Neutrophil (primary cell): ENCODE measurements around the gene HOXD3.

Experiments
- H3K27ac ChIP-seq: fragments of 200-600 bp; sonication (generic); 2 replicates; pipeline ENCODE4 v1.5.1; 2016; ENCODE audit warnings: mild to moderate bottlenecking, moderate library complexity
- H3K27me3 ChIP-seq: fragments of 200-600 bp; sonication (generic); 2 replicates; pipeline ENCODE4 v1.6.0; 2016; ENCODE audit warnings: mild to moderate bottlenecking
- H3K36me3 ChIP-seq: fragments of 200-600 bp; sonication (generic); 2 replicates; pipeline ENCODE4 v1.5.1; 2017
- H3K4me1 ChIP-seq, 2 experiments: fragments of 200-600 bp in 1 of 2; sonication (generic) in 1 of 2; 1 replicate in 1 of 2; 2 replicates in 1 of 2; pipeline versions ENCODE4 v1.5.1 to v1.6.1; 2013 to 2016; ENCODE audit warnings: low read depth in 1 of 2, low read length in 1 of 2, mild to moderate bottlenecking in 1 of 2, moderate library complexity in 1 of 2; ENCODE audit not compliant: control insufficient read depth in 1 of 2, insufficient read depth in 1 of 2
- H3K4me3 ChIP-seq, 2 experiments: fragments of 200-600 bp in 1 of 2; sonication (generic) in 1 of 2; 1 replicate in 1 of 2; 2 replicates in 1 of 2; pipeline ENCODE4 v1.5.1; 2013 to 2016; ENCODE audit warnings: low read depth in 1 of 2, low read length in 1 of 2, mild to moderate bottlenecking in 1 of 2, moderate library complexity in 1 of 2
- H3K9me3 ChIP-seq: fragments of 200-600 bp; sonication (generic); 2 replicates; pipeline ENCODE4 v1.5.1; 2016
- CTCF ChIP-seq: fragments of 200-600 bp; sonication (generic); IDR thresholded peaks from 2 replicates; pipeline ENCODE4 v1.5.1; 2016; ENCODE audit warnings: antibody characterized with exemption

HOXD3 gene

DNA sequence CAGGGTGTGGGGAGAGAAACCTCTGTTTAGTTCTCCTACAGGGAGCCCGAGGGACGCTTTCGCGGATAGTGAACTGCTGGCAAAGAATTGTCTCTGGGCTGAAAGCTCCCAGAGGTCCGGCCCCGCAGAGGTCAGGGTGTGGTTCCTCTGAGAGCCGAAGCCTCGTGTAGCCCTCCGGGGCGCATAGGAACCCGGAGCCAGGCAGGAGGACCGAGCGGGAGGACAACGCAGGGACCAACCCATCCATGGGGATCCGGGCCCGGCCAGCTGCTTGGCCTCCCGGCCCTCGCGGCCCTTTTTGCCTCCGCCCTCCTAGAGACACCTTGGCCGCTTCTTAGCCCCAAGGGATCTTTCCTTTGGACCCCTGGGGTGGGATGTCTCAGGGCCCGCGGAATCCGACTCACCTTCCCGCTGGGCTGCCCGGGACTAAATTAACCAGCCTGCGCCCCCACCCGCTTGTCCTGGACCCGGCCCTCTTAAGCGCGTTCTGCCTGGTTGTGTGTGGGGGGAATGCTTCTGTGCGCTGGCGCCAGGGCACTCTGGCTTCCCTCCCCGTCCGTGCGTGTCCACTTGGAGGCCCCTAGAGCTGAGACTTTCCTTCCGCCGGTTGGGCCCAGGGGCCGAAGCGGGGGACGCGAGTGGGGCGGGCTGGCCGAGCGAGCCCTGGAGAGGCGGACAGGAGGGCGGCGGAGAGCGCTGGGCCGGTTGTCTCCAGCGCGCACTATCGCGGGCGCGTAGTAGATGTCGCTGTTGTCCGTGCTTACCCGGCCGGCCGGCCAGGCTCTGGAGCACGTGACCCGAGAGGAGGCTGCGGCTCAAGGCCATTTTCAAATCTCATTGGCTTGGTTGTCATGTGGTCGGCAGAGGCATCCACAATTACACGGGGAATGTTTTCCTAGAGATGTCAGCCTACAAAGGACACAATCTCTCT, 41.0 kb upstream of the HOXD3 start, which contains the start of gene HOXD10:
Gene HOXD10 (plus strand): TSS at position 896 of the 931 bp plus-strand sequence. CDS start 56 bp downstream, outside the sequence.
- TF ChIP-seq CTCF = no peak
- peaks cover 100% of the 10 kb centered on the region for H3K27me3 ChIP-seq
- no peaks in the 10 kb centered on the region for H3K9me3 ChIP-seq

DNA sequence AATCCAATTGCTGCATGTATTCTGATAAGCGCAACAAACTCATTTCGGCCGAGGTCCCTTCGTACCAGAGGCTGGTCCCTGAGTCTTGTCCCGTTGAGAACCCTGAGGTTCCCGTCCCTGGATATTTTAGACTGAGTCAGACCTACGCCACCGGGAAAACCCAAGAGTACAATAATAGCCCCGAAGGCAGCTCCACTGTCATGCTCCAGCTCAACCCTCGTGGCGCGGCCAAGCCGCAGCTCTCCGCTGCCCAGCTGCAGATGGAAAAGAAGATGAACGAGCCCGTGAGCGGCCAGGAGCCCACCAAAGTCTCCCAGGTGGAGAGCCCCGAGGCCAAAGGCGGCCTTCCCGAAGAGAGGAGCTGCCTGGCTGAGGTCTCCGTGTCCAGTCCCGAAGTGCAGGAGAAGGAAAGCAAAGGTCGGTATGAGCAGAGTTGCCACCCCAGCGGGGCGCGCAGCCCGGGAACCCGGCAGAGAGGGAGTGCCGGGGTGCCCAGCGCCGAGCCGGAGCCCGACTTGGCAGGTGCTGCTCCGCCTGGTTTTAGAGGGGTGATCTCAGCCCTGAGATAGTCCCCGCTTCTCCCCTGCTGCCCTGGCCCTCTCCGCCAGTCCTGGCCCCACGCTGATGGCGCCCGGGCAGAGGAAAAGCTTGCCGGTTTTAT, 39.8 kb upstream of the HOXD3 start:
- no peaks in the 10 kb centered on the region for H3K9me3 ChIP-seq
- H3K4me1 ChIP-seq = peaks cover 3 to 9% of the 10 kb centered on the region in 2 experiments
- no peak for TF ChIP-seq CTCF
- no peak overlapping the region for H3K4me3 ChIP-seq
- H3K27ac ChIP-seq = no peak overlapping the region
- peaks cover 100% of the 10 kb centered on the region for H3K27me3 ChIP-seq
- H3K36me3 ChIP-seq = no peaks in the 10 kb centered on the region

More for the DNA sequence above, 41.0 kb upstream of the HOXD3 start, which contains the start of gene HOXD10:
- Histone ChIP-seq H3K27ac (no peak within 1 kb of the TSS), H3K36me3 (no peaks in the 10 kb centered on the region), H3K4me3 (no peak within 1 kb of the TSS), H3K4me1 (peaks cover 2 to 3% of the 10 kb centered on the region in 2 experiments)

DNA sequence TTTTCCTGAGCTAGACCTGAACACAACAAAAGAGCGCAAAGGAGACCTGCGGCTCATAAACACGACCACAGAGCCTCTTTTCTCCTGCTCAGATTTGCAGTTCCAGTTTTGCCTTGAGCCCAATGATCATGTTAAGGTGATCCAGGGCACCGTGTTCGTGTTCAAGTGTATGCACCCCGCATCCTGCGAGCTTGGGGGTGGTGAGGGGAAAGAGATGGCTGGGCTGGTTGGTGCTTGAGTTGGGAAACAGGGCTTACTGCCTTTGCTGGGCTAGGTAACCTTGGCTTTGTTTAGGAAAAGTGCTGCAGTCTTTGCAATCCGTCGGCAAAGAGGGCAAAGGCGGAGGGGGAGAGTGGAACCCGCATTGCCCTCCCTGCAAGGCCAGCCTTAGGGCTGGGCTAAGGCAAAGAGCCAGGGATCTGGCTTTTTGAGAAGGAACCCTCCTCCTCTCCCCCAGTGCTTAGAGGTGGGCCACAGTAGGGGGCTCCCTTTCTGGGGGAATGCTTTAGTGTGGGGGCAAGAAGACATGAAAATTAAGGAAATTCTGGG, 39.2 kb upstream of the HOXD3 start:
- Histone ChIP-seq H3K4me3 (no peak overlapping the region), H3K27me3 (peaks cover 100% of the 10 kb centered on the region), H3K9me3 (no peaks in the 10 kb centered on the region), H3K27ac (no peak overlapping the region), H3K36me3 (no peaks in the 10 kb centered on the region), H3K4me1 (peaks cover 3 to 15% of the 10 kb centered on the region in 2 experiments)
- no peak for TF ChIP-seq CTCF

DNA sequence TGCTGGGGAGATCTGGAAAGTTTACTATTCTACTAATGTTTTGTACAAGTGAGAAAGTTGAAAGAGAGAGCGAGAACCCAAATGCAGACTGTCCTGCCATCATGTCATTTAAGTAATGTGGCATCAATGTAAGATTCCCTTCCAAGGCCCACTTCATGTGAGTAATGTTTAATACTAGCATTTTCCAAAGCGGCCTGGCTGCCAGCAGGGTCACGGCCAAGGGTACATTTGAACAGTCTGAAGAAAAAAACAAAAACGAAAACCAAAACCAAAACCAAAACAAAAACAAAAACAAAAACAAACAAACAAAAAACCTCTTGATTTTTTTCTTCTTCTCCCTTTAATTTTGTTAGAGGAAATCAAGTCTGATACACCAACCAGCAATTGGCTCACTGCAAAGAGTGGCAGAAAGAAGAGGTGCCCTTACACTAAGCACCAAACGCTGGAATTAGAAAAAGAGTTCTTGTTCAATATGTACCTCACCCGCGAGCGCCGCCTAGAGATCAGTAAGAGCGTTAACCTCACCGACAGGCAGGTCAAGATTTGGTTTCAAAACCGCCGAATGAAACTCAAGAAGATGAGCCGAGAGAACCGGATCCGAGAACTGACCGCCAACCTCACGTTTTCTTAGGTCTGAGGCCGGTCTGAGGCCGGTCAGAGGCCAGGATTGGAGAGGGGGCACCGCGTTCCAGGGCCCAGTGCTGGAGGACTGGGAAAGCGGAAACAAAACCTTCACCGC, 38.3 kb upstream of the HOXD3 start:
- Histone ChIP-seq H3K9me3 (no peaks in the 10 kb centered on the region), H3K36me3 (no peaks in the 10 kb centered on the region), H3K4me1 (peaks cover 3 to 18% of the 10 kb centered on the region in 2 experiments)

More for the DNA sequence above, 38.3 kb upstream of the HOXD3 start:
- no peak for TF ChIP-seq CTCF
- Histone ChIP-seq H3K4me3 (no peak overlapping the region), H3K27me3 (peaks cover 100% of the 10 kb centered on the region), H3K27ac (no peak overlapping the region)
